HG02884 (cell line): ENCODE results near the gene NUMB.

Experiments used
- ATAC-seq: cut with Tn5 transposase; IDR thresholded peaks from one replicate; pipeline ENCODE4 v1.9.1; 2021; ENCODE audit warnings: mild to moderate bottlenecking, moderate library complexity; ENCODE audit not compliant: unreplicated experiment

NUMB gene

DNA sequence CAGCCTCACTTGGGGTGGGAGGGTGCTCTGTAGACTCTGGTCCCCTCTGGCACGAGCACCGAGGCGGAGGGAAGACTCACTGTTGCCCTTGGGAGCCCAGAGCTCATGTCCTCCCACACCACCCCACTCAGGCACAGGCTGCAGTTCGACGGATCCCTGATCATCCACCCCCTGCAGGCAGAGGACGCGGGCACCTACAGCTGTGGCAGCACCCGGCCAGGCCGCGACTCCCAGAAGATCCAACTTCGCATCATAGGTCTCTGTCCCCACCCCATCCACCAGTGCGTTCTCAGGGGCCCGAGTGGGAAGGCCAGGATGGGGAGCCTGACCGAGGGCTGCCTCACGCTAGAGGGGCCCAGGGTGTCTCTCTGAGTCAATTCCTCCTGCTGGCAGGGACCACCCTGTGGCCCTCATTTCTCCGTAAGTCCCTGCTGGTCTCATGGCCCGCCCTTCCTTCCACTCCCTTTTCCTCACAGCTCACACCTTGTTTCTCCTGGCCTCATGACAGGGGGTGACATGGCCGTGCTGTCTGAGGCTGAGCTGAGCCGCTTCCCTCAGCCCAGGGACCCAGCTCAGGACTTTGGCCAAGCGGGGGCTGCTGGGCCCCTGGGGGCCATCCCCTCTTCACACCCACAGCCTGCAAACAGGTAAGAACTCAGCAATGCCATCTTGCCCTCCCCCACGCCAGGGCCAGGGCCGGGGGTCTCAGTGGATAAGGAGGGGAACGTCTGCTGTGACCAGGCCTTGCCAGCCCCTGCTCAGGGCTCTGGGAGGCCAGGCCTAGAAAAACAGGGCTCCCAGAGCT is 194.1 kb downstream of the NUMB start:
- no peak for ATAC-seq

DNA sequence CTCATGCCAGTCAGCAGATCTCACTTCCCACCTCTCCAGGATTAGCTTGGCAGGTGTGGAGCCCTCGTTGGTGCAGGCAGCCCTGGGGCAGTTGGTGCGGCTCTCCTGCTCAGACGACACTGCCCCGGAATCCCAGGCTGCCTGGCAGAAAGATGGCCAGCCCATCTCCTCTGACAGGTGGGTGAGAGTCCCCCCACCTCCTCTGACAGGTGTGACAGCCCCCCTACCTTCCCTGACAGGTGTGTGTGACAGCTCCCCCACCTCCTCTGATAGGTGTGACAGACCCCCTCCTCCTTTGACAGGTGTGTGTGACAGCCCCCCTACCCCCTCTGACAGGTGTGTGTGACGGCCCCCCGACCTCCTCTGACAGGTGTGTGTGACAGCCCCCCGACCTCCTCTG is 194.7 kb downstream of the NUMB start:
- ATAC-seq = no peak

GRCh38 chr14:73262427-73263183 is 195.7 kb downstream of the NUMB start:
- ATAC-seq = no peak

DNA sequence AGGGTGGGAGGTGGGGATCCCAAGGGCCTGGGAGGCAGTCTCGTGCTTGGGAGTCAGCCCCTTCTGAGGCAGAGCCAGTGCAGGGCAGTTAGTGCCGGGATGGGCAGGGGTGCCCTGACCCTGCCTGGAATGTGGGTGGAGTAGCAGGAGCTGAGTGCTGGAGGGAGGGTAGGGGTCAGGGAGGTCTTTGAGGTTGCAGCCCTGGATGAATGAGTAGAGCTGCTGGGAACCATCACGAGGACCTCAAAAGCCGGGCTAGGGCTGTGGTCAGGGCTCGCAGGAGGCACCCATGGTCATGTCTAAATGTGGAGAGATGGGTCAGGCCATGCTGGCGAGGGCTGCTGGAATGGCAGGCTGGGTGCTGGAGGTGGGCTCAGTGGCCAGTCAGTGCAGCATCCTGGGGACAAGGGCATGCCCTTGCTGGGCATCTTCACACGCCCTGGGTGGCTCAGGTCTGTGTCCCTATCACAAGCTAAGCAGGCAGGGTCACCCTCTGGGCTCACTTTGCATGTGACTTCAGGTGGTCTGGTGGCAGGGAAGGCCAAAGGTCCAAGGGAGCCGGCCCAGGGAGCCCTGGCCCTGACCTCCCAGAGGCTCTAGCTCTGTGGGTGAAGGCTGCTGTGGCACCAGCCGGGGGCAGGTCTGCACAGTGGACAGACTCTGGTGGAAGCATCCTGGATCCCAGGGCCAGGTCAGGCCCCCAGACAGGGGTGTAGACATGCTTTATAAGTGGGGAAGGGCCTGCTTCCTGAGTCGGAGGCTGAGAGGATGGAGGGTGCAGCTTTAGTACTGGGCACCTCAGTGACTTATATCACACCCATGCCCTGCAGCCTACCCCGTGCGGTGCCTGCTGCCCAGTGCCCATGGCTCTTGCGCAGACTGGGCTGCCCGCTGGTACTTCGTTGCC is 196.6 kb downstream of the NUMB start:
- ATAC-seq = no peak

DNA sequence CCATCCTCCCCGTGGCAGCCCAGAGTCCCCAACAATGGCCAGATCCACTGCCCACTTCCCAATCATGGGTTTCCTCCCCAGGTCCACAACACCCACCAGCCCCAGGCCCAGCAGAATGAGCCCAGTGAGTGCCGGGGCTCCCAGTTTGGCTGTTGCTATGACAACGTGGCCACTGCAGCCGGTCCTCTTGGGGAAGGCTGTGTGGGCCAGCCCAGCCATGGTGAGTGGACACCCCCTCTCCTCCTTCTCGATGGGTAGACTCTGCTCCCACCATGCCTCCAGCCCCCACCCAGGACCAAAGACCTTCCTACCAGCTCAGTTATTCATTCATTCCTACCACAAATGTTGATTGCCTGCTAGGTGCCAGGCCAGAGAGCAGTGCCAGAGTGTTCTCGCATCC is 197.3 kb downstream of the NUMB start:
- ATAC-seq = no peak

GRCh38 chr14:73260574-73260973 is 197.8 kb downstream of the NUMB start:
- no peak for ATAC-seq

DNA sequence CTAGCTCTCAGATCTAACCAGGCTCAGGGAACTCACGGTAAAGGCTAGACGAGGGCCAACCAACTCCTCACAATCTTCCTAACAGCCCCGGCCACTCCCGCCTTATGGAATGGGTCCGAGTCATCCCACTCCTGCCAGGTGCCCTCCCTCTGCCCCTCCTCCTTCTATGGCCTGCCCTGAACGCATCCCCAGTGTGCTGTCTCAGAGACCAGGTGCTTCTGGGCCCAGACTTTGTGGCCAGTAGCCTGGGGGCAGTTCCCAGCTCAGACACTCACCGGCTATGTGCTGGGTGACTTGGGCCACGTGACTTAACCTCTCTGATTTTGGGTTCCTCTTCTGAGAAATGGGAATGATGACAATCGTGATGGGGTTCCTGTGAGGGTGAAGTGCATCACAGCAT is 198.5 kb downstream of the NUMB start:
- ATAC-seq = no peak

DNA sequence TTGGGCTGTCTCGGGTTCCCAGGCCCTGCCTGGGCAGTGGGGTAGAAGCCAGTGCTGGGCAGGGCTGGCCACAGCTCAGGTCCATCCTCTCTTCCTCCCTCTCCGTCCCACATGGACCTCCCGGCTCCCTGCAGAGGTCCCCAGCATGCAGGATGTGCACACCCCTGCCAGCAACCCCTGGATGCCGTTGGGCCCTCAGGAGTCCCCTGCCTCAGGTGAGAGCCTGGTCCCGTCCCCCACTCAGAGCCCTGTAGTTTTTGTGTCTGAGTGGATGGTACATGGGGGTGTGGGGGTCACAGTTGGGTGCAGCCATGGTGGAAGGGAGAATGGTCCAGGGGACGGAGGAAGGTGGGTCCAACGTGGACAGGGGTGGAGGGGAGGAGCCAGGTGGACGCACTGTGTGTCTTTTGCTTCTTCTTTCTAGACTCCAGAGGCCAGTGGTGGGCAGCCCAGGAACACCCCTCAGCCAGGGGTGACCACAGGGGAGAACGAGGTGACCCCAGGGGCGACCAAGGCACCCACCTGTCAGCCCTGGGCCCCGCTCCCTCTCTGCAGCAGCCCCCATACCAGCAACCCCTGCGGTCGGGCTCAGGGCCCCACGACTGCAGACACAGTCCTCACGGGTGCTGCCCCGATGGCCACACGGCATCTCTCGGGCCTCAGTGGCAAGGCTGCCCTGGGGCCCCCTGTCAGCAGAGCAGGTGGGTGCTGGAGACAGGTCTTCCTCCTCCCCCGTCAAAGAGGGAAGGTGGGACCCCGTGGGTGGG is 199.3 kb downstream of the NUMB start:
- ATAC-seq = no peak

- no peak for ATAC-seq
These were observed 200.3 kb downstream of the NUMB start for GRCh38 chr14:73258076-73258475.

DNA sequence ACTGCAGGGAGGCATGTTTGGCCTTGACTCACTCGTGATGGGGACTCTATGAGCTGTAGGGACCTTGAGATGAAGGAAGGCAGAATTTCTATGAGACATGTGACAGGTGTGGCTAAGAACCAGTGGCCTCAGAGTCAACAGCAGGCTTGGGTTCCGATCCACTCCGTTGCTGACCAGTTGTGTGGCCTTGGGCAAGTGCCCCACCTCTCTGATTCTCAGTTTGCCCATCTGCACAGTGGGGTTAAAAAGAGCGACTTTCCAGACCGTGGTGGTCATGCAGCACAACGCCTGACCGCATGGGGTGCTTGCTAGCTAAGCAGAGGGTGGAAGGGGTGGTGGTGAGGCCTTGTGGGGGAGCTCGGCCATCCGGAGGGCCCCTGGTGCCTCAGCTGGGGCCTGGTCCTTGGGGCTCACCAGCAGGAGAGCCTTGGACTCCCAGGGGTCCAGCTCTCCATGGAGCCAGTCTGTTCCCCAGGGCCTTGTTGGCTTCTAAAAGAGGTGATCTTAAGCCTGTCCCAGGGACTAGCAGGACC is 202.6 kb downstream of the NUMB start:
- no peak for ATAC-seq

DNA sequence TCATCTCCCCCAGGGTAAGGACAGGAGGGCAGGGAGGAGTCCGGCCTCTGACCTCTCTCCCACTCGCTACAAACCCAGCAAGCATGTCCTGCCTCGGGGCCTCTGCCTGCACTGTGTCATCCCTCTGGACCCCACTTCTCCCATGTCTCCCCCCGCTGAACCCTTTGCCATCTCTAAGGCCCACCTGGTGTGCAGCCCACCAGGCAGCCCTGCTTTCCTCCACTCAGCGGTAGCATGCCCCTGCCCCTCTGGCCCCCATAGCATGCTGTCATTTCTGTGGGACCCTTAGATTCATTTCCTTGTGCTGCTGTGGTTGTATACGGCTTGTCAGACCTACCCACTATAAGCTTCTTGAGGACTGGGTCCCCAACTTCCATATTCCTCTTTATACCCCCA is 203.3 kb downstream of the NUMB start:
- no peak for ATAC-seq

- ATAC-seq = no peak
These were observed 203.9 kb downstream of the NUMB start for GRCh38 chr14:73254247-73255004.

DNA sequence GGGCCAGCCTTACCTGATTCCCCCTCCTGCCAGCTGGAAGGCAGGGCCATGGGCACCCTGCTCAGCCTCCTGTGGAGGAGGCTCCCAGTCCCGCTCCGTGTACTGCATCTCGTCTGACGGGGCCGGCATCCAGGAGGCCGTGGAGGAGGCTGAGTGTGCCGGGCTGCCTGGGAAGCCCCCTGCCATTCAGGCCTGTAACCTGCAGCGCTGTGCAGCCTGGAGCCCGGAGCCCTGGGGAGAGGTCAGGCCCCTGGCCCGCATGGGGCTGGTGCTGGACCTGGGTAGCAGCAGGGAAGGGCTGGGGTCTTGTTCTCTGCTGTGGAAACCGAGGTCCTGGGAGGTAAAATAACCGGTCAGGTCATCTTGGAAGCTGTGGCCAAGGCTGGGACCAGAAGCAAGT is 204.6 kb downstream of the NUMB start:
- no peak for ATAC-seq

DNA sequence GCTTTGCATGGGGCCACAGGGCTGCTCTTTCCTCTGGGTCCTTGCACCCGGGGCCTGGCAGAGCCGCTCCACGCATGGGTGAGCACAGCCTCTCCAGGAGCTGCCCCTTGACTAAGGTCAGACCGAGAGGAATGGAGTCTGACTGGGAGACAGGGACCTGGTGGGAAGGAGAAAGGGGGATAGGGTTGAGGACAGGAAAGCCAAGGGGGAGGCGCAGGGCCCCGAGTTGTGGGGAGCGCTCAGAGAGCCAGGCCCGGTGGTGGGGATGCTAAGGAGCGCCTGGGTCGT is 205.1 kb downstream of the NUMB start:
- no peak for ATAC-seq

GRCh38 chr14:73252491-73253322 is 205.6 kb downstream of the NUMB start:
- ATAC-seq = no peak

DNA sequence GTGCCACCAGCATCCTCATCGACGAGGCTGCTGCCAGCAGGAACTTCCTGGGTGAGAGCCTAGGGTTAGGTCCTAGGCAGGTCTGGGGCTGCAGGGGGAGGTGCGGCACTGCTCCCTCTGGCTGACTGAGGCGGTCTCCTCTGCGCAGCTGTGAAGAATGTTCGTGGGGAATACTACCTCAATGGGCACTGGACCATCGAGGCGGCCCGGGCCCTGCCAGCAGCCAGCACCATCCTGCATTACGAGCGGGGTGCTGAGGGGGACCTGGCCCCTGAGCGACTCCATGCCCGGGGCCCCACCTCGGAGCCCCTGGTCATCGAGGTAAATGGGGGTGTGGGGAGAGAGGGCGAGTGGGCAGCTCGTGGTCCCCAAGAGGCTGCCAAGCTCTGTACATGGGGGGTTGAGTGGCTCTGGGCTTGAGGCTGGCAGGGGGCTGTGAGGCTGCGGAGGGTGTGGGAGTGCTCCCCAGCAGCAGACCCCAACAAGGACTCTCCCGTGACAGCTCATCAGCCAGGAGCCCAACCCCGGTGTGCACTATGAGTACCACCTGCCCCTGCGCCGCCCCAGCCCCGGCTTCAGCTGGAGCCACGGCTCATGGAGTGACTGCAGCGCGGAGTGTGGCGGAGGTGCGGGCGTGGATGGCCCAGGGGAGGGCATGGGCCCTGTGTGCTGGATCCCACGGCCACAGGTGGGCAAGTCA is 206.7 kb downstream of the NUMB start:
- ATAC-seq = no peak

DNA sequence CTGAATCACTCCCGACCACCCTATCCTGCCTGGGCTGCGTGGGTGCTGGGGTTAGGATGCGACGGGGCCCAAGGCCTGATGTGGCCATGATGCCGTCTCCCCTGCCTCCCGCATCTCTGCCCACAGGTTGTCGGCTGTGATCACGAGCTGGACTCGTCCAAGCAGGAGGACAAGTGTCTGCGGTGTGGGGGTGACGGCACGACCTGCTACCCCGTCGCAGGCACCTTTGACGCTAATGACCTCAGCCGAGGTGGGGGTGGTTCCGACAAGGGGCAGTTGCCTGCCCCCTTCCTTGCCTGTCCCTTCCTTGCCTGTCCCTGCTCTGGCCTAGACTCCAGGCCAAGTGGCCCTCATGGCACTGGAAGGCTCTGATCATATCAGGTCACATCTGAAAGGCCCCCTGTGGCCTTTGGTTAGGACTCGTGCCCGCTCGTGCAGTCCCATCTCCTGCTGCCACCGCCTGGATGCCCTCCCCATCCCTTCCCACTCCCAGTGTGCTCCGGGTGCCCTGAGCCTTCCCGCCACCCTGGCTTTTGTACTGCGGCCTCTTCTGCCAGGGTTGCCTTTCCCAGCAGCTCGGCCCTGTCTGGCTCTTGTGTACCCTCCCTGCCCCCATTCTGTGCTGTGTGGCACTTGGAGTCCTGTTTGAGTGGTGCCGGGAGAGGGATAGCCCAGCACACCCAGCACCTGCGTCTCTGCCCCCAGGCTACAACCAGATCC is 207.4 kb downstream of the NUMB start:
- no peak for ATAC-seq

- no peak for ATAC-seq
These were observed 208.0 kb downstream of the NUMB start for GRCh38 chr14:73250317-73250713.
